Stimulated activated CD8-positive, alpha-beta memory T cell treated with anti-CD3 and anti-CD28 coated beads, Interleukin-12 subunit alpha, Interleukin-12 subunit beta, amount 100 ng/mL, for 24 hours (primary cell): ENCODE data around the gene TAB2.
A peak's percentile ranks its signal among the peaks of the same experiment; 100 is the strongest.

ENCODE experiments used
- DNase-seq: peaks from one replicate; pipeline ENCODE4 v3.0.0-alpha.2; 2020; ENCODE audit errors: extremely low read depth

TAB2 gene

GRCh38 chr6:149419696-149420404 is 102.3 kb downstream of the TAB2 start:
- DNase-seq = no peak

GRCh38 chr6:149421132-149421531 is 103.6 kb downstream of the TAB2 start:
- no peak for DNase-seq

GRCh38 chr6:149422581-149422980 is 105.1 kb downstream of the TAB2 start:
- DNase-seq = no peak

GRCh38 chr6:149423964-149424440 is 106.5 kb downstream of the TAB2 start:
- DNase-seq = no peak

GRCh38 chr6:149425224-149425623 is 107.7 kb downstream of the TAB2 start:
- no peak for DNase-seq

- DNase-seq = no peak
Observed at GRCh38 chr6:149425754-149426153, 108.2 kb downstream of the TAB2 start.

- no peak for DNase-seq
Observed at GRCh38 chr6:149428606-149429005, 111.1 kb downstream of the TAB2 start.

- no peak for DNase-seq
Observed at GRCh38 chr6:149429427-149430360, 112.2 kb downstream of the TAB2 start.

- DNase-seq = peak; percentile 68
Observed at GRCh38 chr6:149431905-149432775, 114.6 kb downstream of the TAB2 start.

GRCh38 chr6:149433405-149433804 is 115.9 kb downstream of the TAB2 start:
- no peak for DNase-seq

GRCh38 chr6:149433881-149434280 is 116.4 kb downstream of the TAB2 start:
- no peak for DNase-seq

- DNase-seq = no peak
Observed at GRCh38 chr6:149435919-149436586, 118.5 kb downstream of the TAB2 start.

- no peak for DNase-seq
Observed at GRCh38 chr6:149436647-149437046, 119.1 kb downstream of the TAB2 start.

GRCh38 chr6:149437212-149437611 is 119.7 kb downstream of the TAB2 start:
- no peak for DNase-seq

- no peak for DNase-seq
Observed at GRCh38 chr6:149438855-149439254, 121.3 kb downstream of the TAB2 start.

- DNase-seq = no peak
Observed at GRCh38 chr6:149439626-149440025, 122.1 kb downstream of the TAB2 start.

GRCh38 chr6:149440735-149441671 is 123.5 kb downstream of the TAB2 start:
- no peak for DNase-seq

GRCh38 chr6:149441740-149442139 is 124.2 kb downstream of the TAB2 start:
- DNase-seq = no peak

GRCh38 chr6:149443411-149444181 is 126.1 kb downstream of the TAB2 start:
- no peak for DNase-seq
